SIG-M5 treated with dmso at 0.1 percent for 504 hours (cell line): ENCODE results near the gene WDR6.

Source experiments
- DNase-seq: peaks from one replicate; lab custom pipeline; 2025; ENCODE audit not compliant: unreplicated experiment; lab: John Stamatoyannopoulos, UW

The WDR6 gene, protein sequence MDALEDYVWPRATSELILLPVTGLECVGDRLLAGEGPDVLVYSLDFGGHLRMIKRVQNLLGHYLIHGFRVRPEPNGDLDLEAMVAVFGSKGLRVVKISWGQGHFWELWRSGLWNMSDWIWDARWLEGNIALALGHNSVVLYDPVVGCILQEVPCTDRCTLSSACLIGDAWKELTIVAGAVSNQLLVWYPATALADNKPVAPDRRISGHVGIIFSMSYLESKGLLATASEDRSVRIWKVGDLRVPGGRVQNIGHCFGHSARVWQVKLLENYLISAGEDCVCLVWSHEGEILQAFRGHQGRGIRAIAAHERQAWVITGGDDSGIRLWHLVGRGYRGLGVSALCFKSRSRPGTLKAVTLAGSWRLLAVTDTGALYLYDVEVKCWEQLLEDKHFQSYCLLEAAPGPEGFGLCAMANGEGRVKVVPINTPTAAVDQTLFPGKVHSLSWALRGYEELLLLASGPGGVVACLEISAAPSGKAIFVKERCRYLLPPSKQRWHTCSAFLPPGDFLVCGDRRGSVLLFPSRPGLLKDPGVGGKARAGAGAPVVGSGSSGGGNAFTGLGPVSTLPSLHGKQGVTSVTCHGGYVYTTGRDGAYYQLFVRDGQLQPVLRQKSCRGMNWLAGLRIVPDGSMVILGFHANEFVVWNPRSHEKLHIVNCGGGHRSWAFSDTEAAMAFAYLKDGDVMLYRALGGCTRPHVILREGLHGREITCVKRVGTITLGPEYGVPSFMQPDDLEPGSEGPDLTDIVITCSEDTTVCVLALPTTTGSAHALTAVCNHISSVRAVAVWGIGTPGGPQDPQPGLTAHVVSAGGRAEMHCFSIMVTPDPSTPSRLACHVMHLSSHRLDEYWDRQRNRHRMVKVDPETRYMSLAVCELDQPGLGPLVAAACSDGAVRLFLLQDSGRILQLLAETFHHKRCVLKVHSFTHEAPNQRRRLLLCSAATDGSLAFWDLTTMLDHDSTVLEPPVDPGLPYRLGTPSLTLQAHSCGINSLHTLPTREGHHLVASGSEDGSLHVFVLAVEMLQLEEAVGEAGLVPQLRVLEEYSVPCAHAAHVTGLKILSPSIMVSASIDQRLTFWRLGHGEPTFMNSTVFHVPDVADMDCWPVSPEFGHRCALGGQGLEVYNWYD

DNA sequence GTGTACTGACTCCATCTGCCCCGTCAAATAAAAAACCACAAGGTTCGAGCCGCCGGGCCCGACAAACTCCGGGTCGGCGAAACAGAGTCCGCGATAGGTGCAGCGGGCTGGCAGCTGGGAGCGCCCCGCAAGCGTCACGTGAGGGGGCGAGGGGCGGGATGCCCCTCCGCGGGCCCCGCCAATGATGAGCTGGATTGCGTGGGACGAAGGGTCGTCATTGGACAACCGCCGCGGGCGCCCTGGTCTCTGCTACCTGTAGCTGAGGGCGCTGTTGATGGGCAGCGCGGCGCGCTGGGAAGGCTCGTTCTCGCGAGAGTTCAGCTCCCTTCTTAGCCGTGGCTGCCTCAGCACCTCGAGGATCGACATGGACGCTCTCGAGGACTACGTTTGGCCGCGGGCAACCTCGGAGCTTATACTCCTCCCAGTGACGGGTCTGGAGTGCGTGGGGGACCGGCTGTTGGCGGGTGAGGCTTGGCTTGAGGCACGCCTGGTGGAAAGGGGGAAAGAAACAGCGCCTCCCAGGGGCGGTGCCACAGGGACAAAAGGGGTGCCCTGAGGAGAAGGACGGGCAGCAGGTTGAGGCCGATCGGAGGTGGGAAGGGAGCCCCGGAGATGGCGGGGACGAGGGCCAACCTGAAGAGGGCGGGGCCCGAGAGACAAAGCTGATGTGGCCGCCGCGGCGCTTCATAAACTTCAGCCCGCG is at the start of gene WDR6:
WDR6 (plus strand) TSS at position 324 of the 703 bp plus-strand sequence; CDS start at position 365, 41 bp downstream.
- DNase-seq = peak; percentile 98

DNA sequence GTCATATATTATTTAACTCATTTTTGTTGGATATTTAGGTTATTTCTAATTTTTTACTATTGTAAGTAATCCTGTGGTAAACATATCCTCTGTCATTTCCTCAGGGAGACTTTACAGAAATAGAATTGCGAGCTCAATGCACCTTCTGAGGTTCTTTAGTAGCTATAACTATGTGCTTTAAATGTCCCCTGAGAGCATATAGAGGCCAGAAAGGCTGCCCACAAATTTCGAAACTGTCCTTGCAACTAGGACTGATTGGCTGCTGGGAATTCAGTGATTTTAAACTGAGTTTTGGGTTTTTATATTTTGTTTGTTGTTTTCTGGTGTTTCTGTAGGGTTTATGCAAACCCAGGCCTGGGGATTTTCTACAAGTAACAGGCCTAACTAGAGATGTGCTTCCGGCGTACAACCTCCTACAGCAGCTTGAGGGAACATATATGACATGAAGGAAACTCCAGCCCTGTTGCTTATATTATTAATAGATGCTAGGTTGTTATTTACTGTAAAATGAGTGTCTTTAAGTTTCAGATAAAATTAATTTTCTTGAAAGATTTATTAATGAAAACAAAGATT is 46.3 kb upstream of the WDR6 start:
- DNase-seq = no peak

DNA sequence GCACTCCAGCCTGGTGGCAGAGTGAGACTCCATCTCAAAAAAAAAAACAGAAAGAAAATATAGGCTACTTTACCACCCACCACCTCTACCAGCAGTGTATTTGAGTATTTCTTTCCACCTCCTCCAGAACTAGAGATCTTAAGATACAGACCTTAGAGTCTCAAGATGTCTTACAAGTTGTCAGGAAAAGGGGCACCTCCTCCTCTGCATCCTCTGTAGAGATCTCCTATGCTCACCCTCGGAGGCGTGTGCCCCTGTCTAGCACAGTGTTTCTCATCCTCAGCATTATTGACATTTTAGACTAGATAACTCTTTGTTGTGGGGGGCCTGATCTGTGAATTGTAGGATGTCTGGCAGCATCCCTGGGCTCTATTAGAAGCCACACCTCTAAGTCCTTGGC is 44.9 kb upstream of the WDR6 start:
- DNase-seq = no peak

DNA sequence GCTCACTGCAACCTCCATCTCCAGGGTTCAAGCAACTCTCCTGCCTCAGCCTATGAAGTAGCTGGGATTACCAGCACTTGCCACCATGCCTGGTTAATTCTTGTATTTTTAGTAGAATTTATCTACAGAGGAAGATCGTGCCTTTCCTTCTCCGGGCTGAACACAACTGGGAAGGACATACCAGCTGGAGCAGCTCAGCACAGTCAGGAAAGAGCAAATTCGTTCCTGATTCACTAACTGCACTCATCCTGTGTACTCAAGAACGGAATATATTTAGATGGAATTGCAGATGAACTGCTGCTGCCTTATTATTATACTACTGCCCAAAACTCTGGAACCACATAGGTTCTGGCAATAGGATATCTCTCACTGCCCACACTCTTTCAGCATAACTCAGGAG is 44.3 kb upstream of the WDR6 start:
- no peak for DNase-seq

DNA sequence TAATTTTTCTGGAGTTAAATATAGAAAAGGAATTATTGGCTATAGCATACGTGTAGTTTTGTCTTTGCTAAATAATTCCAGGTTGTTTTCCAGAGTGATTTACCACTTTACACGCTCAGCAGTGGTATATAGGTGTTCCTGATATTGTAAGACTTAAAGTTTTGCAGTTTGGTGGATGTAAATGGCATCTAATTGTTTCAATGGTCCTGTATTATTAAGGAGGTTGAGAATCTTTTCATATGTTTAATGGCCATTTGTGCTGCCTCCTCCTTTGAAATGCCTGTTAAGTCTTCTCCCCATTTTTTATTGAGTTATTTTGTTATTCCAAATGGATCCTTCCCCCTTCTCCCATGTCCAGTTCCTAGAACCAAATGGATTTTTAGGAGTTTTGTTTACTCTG is 43.6 kb upstream of the WDR6 start:
- no peak for DNase-seq

DNA sequence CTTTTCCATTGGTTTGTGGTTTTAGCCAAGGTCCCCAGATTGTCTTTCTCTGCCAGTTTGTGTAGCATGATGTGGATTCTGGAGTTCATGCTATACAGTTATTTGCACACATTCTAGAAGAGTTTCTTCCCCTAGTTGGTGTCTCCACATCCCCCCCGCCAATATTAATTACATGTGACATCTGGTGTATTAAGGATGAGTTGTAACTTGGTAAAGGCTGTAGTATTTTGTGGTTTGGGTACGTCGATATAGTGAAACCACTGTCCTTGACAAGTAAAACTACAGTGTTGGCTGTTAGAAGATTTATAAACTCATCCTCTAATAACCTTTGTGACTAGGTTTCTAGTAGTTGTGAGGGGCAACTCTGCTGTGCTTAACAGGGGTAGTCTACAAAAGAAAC is 40.8 kb upstream of the WDR6 start:
- no peak for DNase-seq

DNA sequence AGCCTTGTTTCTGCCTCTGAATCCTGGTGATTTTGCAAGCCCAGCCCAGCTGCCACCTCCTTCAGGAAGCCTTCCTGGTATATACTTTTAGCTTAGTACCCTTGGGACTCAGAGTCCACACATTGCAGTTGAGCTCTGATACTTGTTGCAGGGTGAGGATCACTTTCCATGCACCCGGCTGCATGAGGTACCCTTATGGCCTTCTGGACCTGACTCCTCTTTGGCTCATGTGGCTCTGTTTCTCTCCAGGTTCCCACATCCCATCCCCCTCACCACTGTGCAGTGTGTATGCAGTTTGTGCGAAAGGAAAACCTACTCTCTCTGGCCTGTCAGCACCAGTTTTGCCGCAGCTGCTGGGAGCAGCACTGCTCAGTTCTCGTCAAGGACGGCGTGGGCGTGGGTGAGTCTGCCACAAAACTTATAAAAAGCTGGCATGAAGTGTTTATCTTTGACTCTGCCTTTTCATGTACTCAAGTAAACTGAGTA is 40.3 kb upstream of the WDR6 start:
- DNase-seq = no peak

DNA sequence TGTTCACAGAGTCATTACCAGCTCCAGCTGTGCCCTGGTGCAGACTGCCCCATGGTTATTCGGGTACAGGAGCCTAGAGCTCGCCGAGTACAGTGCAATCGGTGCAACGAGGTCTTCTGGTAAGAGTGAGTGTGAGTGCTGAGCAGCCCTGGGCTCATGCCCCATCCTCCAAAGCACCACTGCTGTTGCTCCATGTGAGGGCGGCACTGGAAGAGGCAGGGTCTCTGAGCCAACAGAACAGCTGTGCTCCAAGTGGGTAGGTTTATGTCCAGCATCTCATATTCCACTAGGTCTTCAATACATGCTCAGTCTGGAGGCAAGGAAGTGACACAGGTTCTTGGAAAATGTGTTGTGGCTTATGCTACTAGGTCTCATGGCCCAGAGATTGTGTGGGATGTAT is 36.6 kb upstream of the WDR6 start:
- no peak for DNase-seq

DNA sequence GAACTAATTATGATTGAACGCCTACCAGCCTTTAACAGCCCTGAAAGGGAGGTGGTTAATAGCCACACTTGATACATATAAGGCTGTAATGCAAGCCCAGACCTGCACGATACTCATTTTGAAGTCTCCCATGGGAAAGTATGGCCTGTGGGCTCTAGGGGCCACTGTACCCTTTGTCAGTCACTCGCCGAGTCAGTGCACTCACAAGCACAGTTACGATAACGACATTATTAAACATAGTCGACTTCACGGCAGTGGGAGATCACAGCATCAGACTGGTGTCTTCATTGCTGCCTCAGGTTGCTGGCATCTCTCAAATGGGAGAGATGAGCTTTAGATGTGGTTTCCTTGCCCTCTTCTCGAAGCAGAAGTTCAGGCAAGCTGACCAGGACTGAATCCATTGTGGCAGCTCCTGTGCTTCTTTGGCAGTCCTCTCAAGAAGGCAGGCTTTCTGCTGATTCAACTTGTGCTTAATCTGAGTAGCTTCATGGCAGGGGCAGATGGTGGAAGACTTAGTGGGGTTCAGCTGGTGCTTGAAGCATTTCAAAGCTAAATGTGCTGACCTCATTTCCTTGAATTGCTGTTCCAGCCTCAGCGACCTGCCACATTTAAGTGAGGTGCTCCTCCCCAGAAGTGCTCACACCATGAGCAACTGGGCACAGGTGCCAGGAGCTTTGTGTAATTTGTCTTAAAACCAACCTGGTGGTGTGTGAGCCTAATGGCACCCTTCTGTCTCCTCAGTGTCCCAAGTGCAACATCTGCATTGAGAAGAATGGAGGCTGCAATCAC is 32.9 kb upstream of the WDR6 start:
- DNase-seq = no peak

DNA sequence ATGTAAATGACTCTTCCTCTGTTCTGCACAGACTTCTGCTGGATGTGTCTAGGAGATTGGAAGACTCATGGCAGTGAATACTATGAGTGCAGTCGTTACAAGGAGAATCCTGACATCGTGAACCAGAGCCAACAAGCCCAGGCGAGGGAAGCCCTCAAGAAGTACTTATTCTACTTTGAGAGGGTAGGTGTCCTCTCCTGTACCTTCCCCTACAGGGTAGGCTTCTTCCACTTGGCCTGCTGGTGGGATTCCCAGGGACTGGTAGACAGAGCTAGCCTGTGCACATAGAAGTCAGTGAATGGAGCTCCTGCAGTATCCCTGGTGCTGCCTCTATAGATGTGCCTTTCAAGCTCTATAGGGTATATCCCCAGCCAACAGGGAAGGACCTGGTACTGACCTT is 27.7 kb upstream of the WDR6 start:
- DNase-seq = no peak

DNA sequence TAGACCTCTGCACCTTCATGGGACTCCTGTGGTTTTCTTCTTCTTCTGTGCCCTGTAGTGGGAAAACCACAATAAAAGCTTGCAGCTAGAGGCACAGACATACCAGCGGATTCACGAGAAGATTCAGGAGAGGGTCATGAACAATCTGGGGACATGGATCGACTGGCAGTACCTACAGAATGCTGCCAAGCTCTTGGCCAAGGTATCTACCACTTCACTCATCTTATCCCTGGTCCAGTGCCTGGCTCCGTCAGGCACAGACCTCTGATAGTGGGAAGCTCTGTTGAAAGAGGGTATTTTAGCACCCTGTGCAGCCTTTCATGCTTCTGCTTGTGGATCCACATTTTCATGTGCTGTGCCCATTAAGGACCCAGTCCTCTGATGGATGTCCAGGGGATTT is 26.9 kb upstream of the WDR6 start:
- DNase-seq = no peak

DNA sequence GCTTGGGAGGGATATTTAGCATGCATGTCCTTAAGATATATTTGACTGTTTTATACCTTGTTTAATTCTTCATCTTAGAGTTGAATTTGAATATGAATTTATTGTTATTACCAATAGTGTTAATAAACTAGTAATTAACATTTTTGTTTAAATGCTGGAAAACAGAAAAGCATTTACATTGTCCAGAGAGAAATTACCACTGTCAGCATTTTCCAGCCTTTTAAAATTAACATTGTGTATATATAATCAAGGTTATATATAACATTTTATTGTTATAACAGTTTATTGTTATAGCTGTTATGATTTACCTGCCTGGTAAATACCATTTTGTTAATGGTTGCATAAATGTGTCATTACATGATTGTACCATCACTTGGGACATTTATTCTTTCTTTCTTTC is 25.2 kb upstream of the WDR6 start:
- no peak for DNase-seq

DNA sequence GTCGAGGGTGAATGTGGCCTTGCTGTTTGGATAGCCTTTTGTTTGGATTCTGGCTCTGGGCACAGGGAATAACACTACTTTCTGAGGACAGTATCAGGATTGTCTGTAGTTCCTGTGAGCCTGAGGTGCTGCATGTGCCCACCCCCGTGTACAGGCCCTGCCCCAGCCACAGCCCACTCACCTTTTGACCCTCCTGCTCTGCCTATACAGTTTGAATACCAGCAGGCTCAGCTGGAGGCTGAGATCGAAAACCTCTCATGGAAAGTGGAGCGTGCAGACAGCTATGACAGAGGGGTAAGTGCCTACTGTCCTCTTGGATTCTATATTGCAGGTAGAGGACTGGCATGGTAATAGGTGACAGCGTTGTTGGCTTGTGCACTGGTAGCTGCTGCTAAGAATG is 24.5 kb upstream of the WDR6 start:
- DNase-seq = no peak

DNA sequence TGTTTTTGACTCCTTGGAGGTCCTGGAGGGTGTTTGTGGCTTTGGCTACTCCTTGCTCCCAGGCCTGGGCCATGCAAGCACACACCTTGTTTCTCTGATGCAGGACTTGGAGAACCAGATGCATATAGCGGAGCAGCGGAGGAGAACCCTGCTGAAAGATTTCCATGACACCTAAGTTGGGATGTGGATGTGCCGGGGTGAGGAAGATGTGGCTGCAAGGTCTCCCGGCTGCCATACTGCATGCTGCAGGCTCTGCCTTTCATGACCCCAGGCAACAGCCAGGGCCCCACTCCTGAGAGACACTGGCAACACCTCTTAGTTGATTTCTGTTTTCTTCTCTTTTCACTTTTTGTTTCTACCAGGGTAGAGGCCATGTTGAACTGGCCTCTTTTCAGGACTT is 24.1 kb upstream of the WDR6 start:
- DNase-seq = no peak

DNA sequence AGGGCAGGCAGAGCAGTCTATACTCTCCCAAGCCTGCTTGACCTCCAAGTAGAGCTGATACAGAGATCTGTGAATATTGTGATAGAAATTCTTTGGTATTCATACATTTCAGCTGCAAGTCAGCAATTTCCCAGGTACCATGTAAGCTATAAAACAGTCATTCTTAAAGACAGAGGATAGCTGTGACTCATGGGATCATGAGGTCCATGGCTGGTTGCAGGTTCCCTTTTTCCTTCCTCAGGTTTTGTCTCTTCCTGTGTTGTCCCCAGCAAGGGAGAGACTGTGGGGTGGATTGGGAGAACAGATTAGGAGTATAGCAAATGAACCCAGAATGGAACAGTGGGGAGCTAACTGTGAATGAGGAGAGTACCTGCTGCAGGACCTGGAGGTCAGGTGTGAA is 22.5 kb upstream of the WDR6 start:
- no peak for DNase-seq

DNA sequence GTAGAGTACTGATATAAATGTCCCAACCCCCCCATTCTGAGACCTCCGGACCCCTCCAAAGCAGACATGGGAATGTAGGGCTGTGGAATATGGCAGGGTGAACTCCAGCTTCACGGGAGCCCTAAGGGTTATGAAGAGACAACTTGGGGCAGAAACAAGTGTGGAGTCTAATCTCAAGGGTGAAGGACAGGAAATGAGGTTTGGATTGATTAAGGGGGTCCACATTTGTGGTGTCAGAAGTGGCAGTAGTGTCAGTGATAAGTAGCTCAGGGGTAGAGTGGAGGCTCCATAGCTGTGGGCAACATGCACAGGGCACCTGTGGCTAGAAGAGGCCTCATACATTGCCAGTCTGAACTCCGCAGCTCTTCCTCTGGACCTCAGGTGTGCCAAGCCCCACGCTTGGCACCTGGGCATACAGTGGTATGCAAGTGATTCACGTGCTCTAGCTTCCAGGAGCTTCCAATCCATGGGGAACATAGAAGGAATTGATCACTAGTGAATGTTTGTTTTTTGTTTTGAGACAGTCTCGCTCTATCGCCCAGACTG is 21.3 kb upstream of the WDR6 start:
- no peak for DNase-seq

DNA sequence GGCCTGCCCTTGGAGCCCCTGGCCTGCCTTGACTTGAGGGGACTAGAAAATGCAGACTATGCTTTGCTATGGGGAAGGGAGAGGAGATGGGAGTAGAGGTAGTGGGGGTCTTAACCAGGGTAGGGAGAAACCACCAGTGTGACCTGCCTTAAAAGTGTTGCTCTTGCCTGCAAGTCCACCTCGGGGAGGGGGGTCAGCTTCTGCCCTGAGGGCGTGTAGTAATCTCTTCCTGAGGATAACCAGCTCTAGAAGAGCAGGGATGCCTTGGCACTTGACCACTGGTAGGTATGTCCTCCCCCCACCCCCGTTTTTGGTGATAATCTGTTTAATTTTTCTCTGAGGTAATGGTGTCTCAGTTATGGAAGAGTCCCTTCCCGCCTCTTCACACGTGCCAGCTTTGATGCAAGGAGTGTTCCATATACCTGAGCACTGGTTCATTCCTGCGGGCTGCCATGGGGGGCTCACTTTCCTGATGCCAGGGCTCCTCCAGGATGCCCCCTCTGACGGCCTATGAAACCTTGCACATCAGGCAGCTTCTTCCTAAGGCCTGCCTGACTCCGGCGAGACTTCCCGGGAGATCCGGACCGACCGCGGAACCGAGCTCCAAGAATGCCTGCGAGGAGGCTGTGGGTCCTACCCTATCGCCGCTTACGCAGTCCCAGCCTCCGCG is 17.9 kb upstream of the WDR6 start:
- DNase-seq = no peak

DNA sequence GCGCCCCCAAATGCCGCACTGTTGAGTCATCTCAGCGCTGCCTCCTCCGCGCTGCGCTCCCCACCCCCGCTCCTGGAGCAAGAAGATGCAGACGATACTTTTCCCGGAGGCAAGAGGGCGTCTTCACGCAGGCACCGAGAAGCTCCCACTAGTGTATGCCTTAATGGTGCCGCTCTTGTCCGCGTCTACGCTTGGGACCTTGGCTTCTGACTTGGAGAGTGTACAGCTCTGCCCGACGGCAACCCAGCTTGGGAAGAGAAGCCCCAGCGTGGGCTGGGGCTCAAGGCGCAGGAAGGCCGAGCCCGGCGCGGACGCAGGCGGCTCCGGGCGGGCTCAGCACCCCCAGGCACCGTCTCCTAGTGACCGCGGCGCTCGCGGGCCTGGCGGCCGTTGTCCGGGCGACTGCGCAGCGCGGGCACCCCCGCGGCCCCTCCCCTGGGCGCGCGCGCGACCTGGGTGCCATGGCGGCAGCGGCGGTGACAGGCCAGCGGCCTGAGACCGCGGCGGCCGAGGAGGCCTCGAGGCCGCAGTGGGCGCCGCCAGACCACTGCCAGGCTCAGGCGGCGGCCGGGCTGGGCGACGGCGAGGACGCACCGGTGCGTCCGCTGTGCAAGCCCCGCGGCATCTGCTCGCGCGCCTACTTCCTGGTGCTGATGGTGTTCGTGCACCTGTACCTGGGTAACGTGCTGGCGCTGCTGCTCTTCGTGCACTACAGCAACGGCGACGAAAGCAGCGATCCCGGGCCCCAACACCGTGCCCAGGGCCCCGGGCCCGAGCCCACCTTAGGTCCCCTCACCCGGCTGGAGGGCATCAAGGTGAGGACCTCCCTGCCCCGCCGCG is 17.2 kb upstream of the WDR6 start, which contains the start of gene P4HTM:
P4HTM (plus strand) TSS at position 446 of the 840 bp plus-strand sequence; CDS start at position 462, 16 bp downstream.
- peak; percentile 88 for DNase-seq
